ENCODE results near the gene HARS1.

- TF ChIP-seq POLR2A (IDR thresholded peaks at IDR 0.05): no peak
- no peak for TF ChIP-seq CTCF (IDR thresholded peaks at IDR 0.05 in 8 of 11, conservative IDR thresholded peaks at IDR 0.05 in 3 of 11)
Observed at GRCh38 chr5:140631831-140632365, 59.3 kb downstream of the HARS1 start.

All from spleen (tissue), 7 donors.